ENCODE results near the gene FOXF1.

The FOXF1 gene

DNA sequence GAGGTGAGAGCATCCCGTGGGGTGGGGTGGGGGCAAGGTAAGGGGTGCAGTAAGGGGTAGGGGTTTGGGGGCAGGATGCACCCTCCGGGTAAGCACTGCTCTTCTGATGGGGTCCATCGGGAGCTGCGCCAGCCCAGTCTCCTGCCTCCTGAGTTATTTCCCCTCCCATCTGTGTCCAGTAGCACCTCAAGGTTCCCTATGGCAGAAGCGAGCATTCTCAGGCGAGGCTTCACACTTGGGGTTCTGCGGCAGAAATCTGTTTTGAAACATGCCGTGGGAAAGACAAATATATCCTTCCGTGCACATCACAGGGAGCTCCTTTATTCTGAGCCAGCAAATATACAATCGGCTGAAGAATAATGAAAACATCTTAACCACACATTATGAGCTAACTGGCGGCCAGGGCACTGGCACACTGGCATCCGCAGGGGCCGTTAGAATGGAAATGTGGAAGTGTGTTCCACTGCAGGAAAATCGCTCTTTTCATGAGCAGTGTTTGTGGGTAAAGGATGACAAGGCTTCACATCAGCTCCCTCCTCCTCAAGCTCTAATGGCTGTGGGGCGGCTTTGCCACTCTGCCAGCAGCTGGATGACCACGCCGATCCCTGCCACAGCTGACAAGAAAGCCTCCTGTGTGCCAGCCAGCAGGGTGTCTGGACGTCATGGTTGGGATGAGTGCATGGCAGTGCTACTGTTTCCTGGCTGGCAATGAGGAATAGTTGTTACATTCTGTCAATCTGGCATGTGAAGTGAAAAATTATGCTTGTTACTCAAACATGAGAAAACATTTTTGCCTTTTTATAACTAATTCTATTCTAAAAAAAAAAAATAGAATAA, 24.7 kb downstream of the FOXF1 start:
- H3K27ac ChIP-seq (ENCODE audit: insufficient read depth in 1 of 2, low read depth in 1 of 2, low read length in 2 of 2, poor library complexity in 1 of 2, severe bottlenecking in 2 of 2), result no peak overlapping the region
- H3K9me3 ChIP-seq (ENCODE audit: control extremely low read depth in 1 of 5, control insufficient read depth in 4 of 5, insufficient read depth in 2 of 5, low read depth in 1 of 5, low read length in 4 of 5), result no peaks in the 10 kb centered on the region
- WGBS (ENCODE audit: insufficient coverage), result 98% methylated on average over 13 of the region's 18 CpGs
- no peaks in the 10 kb centered on the region for H3K27me3 ChIP-seq (replicated peaks in 2 of 5; ENCODE audit: control insufficient read depth in 4 of 5, insufficient read depth in 5 of 5, low read length in 4 of 5)
- no peak overlapping the region for H3K4me3 ChIP-seq (ENCODE audit: control insufficient read depth in 1 of 7, extremely low read depth in 1 of 7, insufficient read depth in 4 of 7, low read depth in 2 of 7, low read length in 6 of 7)
- POLR2A ChIA-PET, result no interaction called here
- CTCF ChIA-PET, result interaction anchor here (2.7 kb wide), 1 partner anchor 15 kb away, joined by 9 read pairs; no protein-coding TSS in a partner anchor
- peaks cover 6 to 46% (median 25%) of the 10 kb centered on the region in 4 experiments for H3K36me3 ChIP-seq (ENCODE audit: control insufficient read depth in 4 of 4, insufficient read depth in 4 of 4, low read length in 3 of 4)
- DNase-seq, result no peak
- no peaks in the 10 kb centered on the region for H3K4me1 ChIP-seq (ENCODE audit: control extremely low read depth in 1 of 4, control insufficient read depth in 4 of 4, insufficient read depth in 4 of 4, low read length in 3 of 4)

DNA sequence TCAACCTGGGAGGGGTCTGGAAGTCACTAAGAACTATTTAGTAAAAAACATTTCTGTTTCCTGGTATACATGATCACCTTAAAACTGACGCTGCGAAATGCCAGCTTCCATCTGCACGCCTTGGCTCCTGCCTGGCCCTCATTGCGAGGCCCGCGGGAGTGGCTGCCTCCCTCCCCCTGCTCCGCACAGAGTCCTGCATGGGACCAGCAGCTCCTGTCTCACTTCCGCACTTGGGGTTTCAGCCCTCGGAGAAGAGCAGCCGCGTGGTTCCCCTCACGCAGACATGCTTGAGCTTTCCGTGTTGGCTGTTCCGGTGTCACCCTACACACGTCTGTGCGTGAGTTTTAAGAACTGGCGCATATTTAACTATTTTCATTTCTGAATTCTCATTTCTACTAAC, 26.3 kb downstream of the FOXF1 start:
- no peak for DNase-seq
- H3K36me3 ChIP-seq (ENCODE audit: control insufficient read depth in 4 of 4, insufficient read depth in 4 of 4, low read length in 3 of 4), result peaks cover 6 to 60% (median 38%) of the 10 kb centered on the region in 4 experiments
- H3K9me3 ChIP-seq (ENCODE audit: control extremely low read depth in 1 of 5, control insufficient read depth in 4 of 5, insufficient read depth in 2 of 5, low read depth in 1 of 5, low read length in 4 of 5), result no peaks in the 10 kb centered on the region
- H3K4me1 ChIP-seq (ENCODE audit: control extremely low read depth in 1 of 4, control insufficient read depth in 4 of 4, insufficient read depth in 4 of 4, low read length in 3 of 4), result no peaks in the 10 kb centered on the region
- no peak overlapping the region for H3K27ac ChIP-seq (ENCODE audit: insufficient read depth in 1 of 2, low read depth in 1 of 2, low read length in 2 of 2, poor library complexity in 1 of 2, severe bottlenecking in 2 of 2)
- WGBS (ENCODE audit: insufficient coverage), result 93% methylated on average over 14 of the region's 17 CpGs
- H3K27me3 ChIP-seq (replicated peaks in 2 of 5; ENCODE audit: control insufficient read depth in 4 of 5, insufficient read depth in 5 of 5, low read length in 4 of 5), result no peaks in the 10 kb centered on the region
- H3K4me3 ChIP-seq (ENCODE audit: control insufficient read depth in 1 of 7, extremely low read depth in 1 of 7, insufficient read depth in 4 of 7, low read depth in 2 of 7, low read length in 6 of 7), result no peak overlapping the region
- POLR2A ChIA-PET, result no interaction called here
- CTCF ChIA-PET, result no interaction called here

- H3K27ac ChIP-seq (ENCODE audit: insufficient read depth in 1 of 2, low read depth in 1 of 2, low read length in 2 of 2, poor library complexity in 1 of 2, severe bottlenecking in 2 of 2), result no peak overlapping the region
- POLR2A ChIA-PET, result no interaction called here
- peaks cover 6 to 62% (median 44%) of the 10 kb centered on the region in 4 experiments for H3K36me3 ChIP-seq (ENCODE audit: control insufficient read depth in 4 of 4, insufficient read depth in 4 of 4, low read length in 3 of 4)
- no peaks in the 10 kb centered on the region for H3K27me3 ChIP-seq (replicated peaks in 2 of 5; ENCODE audit: control insufficient read depth in 4 of 5, insufficient read depth in 5 of 5, low read length in 4 of 5)
- CTCF ChIA-PET, result no interaction called here
- DNase-seq, result no peak
- no peaks in the 10 kb centered on the region for H3K4me1 ChIP-seq (ENCODE audit: control extremely low read depth in 1 of 4, control insufficient read depth in 4 of 4, insufficient read depth in 4 of 4, low read length in 3 of 4)
- H3K9me3 ChIP-seq (ENCODE audit: control extremely low read depth in 1 of 5, control insufficient read depth in 4 of 5, insufficient read depth in 2 of 5, low read depth in 1 of 5, low read length in 4 of 5), result no peaks in the 10 kb centered on the region
- 94% methylated on average over 4 of the region's 4 CpGs for WGBS (ENCODE audit: insufficient coverage)
- H3K4me3 ChIP-seq (ENCODE audit: control insufficient read depth in 1 of 7, extremely low read depth in 1 of 7, insufficient read depth in 4 of 7, low read depth in 2 of 7, low read length in 6 of 7), result no peak overlapping the region
Measured at GRCh38 chr16:86537486-86537885, 27.2 kb downstream of the FOXF1 start.

DNA sequence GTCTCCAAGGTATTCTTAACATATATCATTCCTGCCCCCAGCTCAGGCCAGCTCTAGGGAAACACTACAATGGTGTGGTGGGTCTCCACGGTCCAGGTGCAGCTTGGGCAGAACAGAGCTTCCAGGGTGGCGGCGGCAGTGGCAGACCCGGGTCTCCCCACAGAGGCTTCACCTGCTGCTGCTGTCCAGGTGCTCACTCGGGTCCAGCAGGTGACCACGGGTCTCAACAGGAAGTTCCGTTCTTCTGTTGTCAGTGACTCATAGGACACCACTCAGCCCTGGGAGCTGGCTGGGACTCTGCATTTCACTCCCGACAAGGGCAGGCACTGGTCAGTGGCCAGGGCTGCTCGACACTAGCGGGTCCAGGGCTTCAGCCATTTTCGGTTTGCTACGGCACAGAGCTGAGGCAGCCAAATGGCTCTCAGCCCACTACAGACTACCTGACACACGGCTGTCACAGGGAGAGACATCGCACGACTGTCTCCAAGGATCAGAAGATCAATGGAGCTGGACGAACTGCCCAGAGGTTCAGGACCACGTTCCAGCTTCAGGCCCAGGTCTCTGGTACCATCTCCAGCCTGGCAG, 28.0 kb downstream of the FOXF1 start:
- Histone ChIP-seq H3K4me3 (ENCODE audit: control insufficient read depth in 1 of 7, extremely low read depth in 1 of 7, insufficient read depth in 4 of 7, low read depth in 2 of 7, low read length in 6 of 7) (no peak overlapping the region), H3K27me3 (replicated peaks in 2 of 5; ENCODE audit: control insufficient read depth in 4 of 5, insufficient read depth in 5 of 5, low read length in 4 of 5) (no peaks in the 10 kb centered on the region), H3K36me3 (ENCODE audit: control insufficient read depth in 4 of 4, insufficient read depth in 4 of 4, low read length in 3 of 4) (peaks cover 6 to 62% (median 46%) of the 10 kb centered on the region in 4 experiments), H3K27ac (ENCODE audit: insufficient read depth in 1 of 2, low read depth in 1 of 2, low read length in 2 of 2, poor library complexity in 1 of 2, severe bottlenecking in 2 of 2) (no peak overlapping the region), H3K9me3 (ENCODE audit: control extremely low read depth in 1 of 5, control insufficient read depth in 4 of 5, insufficient read depth in 2 of 5, low read depth in 1 of 5, low read length in 4 of 5) (no peaks in the 10 kb centered on the region), H3K4me1 (ENCODE audit: control extremely low read depth in 1 of 4, control insufficient read depth in 4 of 4, insufficient read depth in 4 of 4, low read length in 3 of 4) (no peaks in the 10 kb centered on the region)
- DNase-seq, result no peak
- WGBS (ENCODE audit: insufficient coverage), result over 99% methylated on average over 17 of the region's 17 CpGs
- ChIA-PET POLR2A (no interaction called here), CTCF (no interaction called here)

DNA sequence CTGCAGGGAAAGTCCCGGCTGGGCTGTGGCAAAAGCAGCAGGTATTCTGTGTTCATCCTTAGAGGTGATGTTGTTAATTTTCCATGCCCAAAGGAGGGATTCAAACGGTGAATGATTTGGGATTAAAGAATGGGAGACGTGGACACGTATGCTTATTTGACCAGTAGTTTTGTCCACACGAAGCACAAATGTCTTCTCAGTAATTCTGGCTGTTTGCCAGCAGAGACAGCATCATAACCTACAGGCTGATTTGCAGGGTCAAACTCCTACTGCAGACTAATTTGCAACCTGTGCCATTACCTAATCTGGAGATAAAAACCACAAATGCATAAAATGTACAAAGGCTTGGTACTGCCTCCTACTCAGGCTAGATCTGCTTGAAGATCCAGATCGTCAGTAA, 30.6 kb downstream of the FOXF1 start:
- H3K4me3 ChIP-seq (ENCODE audit: control insufficient read depth in 1 of 7, extremely low read depth in 1 of 7, insufficient read depth in 4 of 7, low read depth in 2 of 7, low read length in 6 of 7), result no peak overlapping the region
- POLR2A ChIA-PET, result no interaction called here
- H3K27ac ChIP-seq (ENCODE audit: insufficient read depth in 1 of 2, low read depth in 1 of 2, low read length in 2 of 2, poor library complexity in 1 of 2, severe bottlenecking in 2 of 2), result no peak overlapping the region
- no peak for DNase-seq
- no peaks in the 10 kb centered on the region for H3K4me1 ChIP-seq (ENCODE audit: control extremely low read depth in 1 of 4, control insufficient read depth in 4 of 4, insufficient read depth in 4 of 4, low read length in 3 of 4)
- 97% methylated on average over 5 of the region's 6 CpGs for WGBS (ENCODE audit: insufficient coverage)
- CTCF ChIA-PET, result interaction anchor here (0.6 kb wide), 1 partner anchor 9 kb away, joined by 4 read pairs; no protein-coding TSS in a partner anchor
- H3K9me3 ChIP-seq (ENCODE audit: control extremely low read depth in 1 of 5, control insufficient read depth in 4 of 5, insufficient read depth in 2 of 5, low read depth in 1 of 5, low read length in 4 of 5), result no peaks in the 10 kb centered on the region
- H3K36me3 ChIP-seq (ENCODE audit: control insufficient read depth in 4 of 4, insufficient read depth in 4 of 4, low read length in 3 of 4), result peaks cover 8 to 73% (median 50%) of the 10 kb centered on the region in 4 experiments
- no peaks in the 10 kb centered on the region for H3K27me3 ChIP-seq (replicated peaks in 2 of 5; ENCODE audit: control insufficient read depth in 4 of 5, insufficient read depth in 5 of 5, low read length in 4 of 5)

DNA sequence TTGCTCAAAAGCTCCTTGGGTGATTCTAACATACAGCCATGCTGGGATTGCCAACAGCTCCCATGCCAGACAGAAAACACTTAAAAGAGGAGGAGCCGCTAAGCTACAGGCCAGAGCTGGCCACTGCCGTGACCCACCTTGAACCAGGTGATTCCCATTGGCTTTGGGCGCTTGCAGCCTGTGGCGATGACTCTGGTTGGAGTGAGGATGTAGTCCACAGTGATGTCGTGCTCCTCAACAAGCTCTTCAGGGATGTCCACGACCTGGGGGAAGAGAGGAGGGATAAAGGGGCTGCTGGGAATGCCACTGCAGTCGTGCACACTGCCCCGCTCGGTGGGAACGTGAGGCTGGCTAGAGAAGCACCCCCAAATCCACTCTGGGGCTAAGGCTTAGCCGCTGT, 31.2 kb downstream of the FOXF1 start:
- POLR2A ChIA-PET, result no interaction called here
- WGBS (ENCODE audit: insufficient coverage), result 96% methylated on average over 7 of the region's 11 CpGs
- CTCF ChIA-PET, result interaction anchor here (0.6 kb wide), 1 partner anchor 10 kb away, joined by 4 read pairs; no protein-coding TSS in a partner anchor
- DNase-seq, result no peak
- Histone ChIP-seq H3K4me3 (ENCODE audit: control insufficient read depth in 1 of 7, extremely low read depth in 1 of 7, insufficient read depth in 4 of 7, low read depth in 2 of 7, low read length in 6 of 7) (no peak overlapping the region), H3K4me1 (ENCODE audit: control extremely low read depth in 1 of 4, control insufficient read depth in 4 of 4, insufficient read depth in 4 of 4, low read length in 3 of 4) (no peaks in the 10 kb centered on the region), H3K27ac (ENCODE audit: insufficient read depth in 1 of 2, low read depth in 1 of 2, low read length in 2 of 2, poor library complexity in 1 of 2, severe bottlenecking in 2 of 2) (no peak overlapping the region), H3K9me3 (ENCODE audit: control extremely low read depth in 1 of 5, control insufficient read depth in 4 of 5, insufficient read depth in 2 of 5, low read depth in 1 of 5, low read length in 4 of 5) (no peaks in the 10 kb centered on the region), H3K27me3 (replicated peaks in 2 of 5; ENCODE audit: control insufficient read depth in 4 of 5, insufficient read depth in 5 of 5, low read length in 4 of 5) (no peaks in the 10 kb centered on the region), H3K36me3 (ENCODE audit: control insufficient read depth in 4 of 4, insufficient read depth in 4 of 4, low read length in 3 of 4) (peaks cover 8 to 77% (median 51%) of the 10 kb centered on the region in 4 experiments)
